ENCODE data around the gene AGBL4.
"Not testable (repeated sequence)": the region's sequence is repeated elsewhere in the genome, so short reads cannot be mapped to it uniquely, and the experiment has no call there.

Gene AGBL4

DNA sequence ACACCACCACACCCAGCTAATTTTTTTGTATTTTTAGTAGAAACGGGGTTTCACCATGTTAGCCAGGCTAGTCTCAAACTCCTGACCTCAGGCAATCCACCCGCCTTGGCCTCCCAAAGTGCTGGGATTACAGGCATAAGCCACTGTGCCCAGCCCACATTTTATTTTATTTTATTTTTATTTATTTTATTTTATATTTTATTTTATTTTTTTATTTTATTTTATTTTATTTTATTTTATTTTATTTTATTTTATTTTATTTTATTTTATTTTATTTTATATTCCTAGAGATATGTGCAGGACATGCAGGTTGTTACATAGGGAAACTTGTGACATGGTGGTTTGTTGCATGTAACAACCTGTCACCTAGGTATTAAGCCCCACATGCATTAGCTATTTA is 721.4 kb downstream of the AGBL4 start:
- not testable (repeated sequence) for DNase-seq (ENCODE audit: low read depth)

DNA sequence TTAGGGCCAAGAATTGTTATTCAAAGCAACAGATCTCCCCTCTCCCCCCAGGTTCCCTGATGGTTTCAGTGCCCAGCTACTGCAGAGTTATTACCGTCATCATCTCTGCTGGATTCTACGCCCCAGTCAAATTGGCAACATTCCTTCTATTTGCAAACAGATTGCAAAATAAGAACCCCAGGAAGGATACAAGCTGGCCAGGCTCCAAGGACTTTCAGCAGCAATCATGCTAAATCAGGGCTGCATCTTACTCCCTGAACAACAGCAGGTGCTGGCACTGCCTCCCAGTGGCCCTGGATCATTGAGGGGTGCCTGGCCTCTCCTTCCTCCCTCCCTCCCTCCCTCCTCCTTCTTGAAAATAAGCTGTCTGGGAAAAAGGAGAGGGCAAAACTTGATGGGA is 725.5 kb downstream of the AGBL4 start:
- peak; percentile 3 for DNase-seq (ENCODE audit: low read depth)

- no peak for DNase-seq (ENCODE audit: low read depth)
Measured at GRCh38 chr1:49297783-49298182, 726.0 kb downstream of the AGBL4 start.

- DNase-seq (ENCODE audit: low read depth): no peak
Measured at GRCh38 chr1:49294539-49294938, 729.2 kb downstream of the AGBL4 start.

- DNase-seq (ENCODE audit: low read depth): no peak
Measured at GRCh38 chr1:49293016-49293415, 730.7 kb downstream of the AGBL4 start.

GRCh38 chr1:49257211-49258049 is 766.3 kb downstream of the AGBL4 start:
- not testable (repeated sequence) for DNase-seq (ENCODE audit: low read depth)

DNA sequence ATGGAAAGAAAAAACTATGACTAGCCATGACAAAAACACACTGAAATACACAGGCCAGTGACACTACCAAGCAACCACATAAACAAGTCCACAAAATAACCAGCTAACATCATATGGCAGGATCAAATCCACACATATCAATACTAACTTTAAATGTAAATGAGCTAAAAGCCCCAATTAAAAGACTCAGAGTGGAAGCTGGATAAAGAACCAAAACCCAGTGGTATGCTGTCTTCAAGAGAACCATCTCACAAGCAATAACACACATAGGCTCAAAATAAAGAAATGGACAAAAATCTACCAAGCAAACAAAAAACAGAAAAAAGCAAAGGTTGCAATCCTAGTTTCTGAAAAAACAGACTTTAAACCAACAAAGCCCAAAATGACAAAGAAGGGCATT is 770.8 kb downstream of the AGBL4 start:
- no peak for DNase-seq (ENCODE audit: low read depth)

DNA sequence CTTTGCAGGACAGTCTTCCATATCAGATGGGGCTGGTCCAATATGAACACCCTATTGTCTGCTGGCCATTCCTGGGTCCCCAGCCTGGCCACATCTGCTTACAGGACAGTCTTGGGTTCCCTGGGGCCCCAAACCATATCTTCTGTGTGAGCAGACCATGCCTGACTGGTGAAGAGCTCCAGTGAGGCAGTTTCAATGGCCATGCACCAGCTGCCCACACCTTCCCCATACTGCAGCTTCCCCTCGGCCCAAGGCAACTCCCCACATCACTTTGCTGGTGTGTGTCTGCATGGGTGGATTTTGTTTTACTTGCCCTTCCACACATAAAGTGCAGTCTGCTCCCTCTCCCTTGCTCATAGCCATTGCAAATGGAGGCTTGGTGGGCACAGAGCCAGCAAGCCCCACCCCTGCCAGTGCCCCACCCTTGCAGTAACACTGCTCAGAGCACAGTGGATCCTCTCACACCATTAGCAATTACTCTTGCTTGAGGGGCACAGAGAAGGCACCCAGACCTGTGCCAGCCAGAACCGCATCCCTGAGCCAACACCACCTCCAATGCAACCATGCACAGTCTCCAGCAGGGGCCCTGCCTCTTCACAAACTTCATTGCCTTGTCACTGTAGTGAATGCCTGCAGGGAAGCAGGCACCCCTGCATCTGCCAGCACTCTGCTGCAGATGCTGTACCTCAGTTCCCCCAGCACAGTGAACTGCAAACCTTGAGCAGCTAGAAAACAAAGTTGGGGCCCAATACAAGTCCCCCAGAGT is 772.6 kb downstream of the AGBL4 start:
- DNase-seq (ENCODE audit: low read depth): no peak

DNA sequence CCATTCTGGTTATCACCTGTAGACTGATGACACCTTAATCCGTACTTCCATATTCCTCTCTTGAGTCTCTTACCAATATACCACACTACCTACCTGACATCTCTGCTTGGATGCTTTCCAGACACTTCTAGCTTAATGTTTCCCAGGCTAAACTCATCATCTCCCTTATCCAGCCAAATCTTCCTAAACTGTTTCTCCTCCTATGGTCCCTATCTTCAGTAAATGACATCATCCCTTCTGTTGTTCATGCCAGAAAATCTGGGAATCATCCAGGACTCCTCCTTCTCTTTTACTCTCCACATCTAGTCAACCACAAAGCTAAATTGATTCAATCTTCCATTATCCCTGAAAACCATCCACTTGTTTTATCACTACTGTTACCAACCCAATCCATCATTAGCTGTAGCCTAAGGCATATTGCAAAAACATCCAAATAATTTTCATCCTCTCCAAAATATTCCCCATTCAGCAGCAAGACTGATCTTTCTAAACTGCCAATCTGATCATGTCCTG is 783.0 kb downstream of the AGBL4 start:
- DNase-seq (ENCODE audit: low read depth): no peak

DNA sequence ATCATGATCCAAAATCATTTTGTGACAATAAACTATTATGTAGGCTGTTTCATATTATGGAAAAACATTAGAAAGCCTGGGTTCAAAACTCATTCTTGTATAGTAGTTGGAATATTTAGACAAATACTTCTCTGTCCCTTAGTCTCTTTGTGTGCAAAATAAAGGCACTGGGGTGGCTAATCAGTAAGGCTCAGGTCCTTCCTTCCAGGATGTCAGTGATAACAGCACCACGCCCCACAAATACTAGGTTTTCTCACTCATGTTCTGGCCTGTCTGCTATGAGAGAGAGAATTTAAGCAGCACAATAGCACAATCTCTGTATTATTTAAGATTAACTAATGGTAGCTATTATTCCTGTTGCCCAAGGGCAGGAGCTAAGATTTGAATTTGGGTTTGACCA is 788.8 kb downstream of the AGBL4 start:
- no peak for DNase-seq (ENCODE audit: low read depth)

DNA sequence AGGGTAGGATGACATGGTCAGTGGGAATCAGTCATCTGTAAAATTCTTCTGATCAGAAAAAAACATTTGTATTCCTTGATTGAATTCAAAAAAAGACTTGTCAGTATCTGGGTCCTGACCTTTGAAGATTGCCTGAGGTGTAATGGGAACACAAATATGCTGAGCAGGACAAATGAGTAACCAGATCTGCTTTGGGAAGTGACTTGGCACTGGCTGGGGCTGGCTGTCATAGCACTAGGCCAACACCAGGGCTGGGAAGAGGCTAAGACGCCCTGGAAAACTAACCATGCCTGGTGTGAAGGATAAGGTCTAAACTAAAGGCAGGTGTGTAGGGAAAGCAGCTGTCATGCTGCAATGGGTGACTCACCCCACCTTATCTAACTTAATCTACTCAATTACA is 794.2 kb downstream of the AGBL4 start:
- no peak for DNase-seq (ENCODE audit: low read depth)

DNA sequence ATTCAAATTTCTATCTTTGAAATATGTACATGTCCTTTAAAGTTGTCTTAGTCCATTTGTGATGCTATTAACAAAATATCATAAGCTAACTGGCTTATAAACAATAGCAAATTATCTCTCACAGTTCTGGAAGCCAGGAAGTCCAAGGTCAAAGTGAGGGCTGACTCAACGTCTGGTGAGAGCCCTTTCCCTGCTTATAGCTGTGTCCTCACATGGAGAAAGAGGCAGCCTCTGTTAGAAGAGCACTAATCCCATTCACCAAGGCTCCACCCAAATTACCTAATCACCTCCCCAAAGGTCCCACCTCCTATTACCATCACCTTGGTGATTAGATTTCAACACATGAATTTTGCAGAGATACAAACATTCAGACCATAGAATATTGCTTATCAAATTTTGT is 797.0 kb downstream of the AGBL4 start:
- DNase-seq (ENCODE audit: low read depth): peak; percentile 1

- DNase-seq (ENCODE audit: low read depth): no peak
Measured at GRCh38 chr1:49225464-49225863, 798.3 kb downstream of the AGBL4 start.

- DNase-seq (ENCODE audit: low read depth): no peak
Measured at GRCh38 chr1:49213301-49213700, 810.5 kb downstream of the AGBL4 start.

GRCh38 chr1:49208712-49209111 is 815.0 kb downstream of the AGBL4 start:
- no peak for DNase-seq (ENCODE audit: low read depth)

- DNase-seq (ENCODE audit: low read depth): no peak
Measured at GRCh38 chr1:49204720-49205119, 819.0 kb downstream of the AGBL4 start.

GRCh38 chr1:49200738-49201137 is 823.0 kb downstream of the AGBL4 start:
- DNase-seq (ENCODE audit: low read depth): no peak

- DNase-seq (ENCODE audit: low read depth): no peak
Measured at GRCh38 chr1:49199564-49199963, 824.2 kb downstream of the AGBL4 start.

- peak; percentile 68 for DNase-seq (ENCODE audit: low read depth)
Measured at GRCh38 chr1:49197081-49197480, 826.7 kb downstream of the AGBL4 start.

DNA sequence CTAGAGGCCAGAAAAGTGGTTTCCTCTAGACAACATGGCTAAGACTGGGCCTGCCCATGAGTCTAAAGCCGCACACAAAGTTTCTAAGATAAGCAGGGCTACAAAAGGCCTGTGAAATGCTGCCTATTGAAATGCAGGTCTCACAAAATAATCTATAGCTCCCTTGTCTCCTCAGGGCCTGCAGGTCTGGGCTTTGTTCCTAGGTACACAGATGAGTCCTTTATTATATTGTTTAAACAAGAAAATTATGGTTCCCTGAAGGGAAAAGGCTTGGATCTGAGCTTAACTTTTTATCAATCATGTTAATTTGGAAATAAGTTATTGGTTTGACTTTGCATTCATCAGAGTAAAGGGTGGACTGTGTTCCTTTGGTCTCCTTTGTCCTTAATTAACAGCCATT is 833.6 kb downstream of the AGBL4 start:
- no peak for DNase-seq (ENCODE audit: low read depth)

DNA sequence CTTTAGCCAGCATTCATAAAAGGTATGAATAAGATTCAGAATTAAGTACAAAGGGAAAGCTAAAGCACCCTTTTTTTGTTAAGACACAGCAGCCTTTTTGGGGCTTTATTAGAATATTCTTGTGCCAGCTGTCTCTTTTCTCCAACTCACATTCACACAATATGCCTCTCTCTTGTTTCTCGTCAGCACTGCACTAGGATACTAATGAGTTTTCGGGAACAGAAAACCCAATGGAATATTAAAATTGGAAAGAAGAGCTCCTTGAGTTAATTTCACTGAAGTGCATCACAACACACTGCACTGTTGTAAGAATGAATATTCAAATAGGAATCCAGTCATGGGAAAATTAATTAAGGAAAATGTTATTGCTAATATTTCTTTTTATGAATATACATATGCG is 836.7 kb downstream of the AGBL4 start:
- DNase-seq (ENCODE audit: low read depth): no peak

DNA sequence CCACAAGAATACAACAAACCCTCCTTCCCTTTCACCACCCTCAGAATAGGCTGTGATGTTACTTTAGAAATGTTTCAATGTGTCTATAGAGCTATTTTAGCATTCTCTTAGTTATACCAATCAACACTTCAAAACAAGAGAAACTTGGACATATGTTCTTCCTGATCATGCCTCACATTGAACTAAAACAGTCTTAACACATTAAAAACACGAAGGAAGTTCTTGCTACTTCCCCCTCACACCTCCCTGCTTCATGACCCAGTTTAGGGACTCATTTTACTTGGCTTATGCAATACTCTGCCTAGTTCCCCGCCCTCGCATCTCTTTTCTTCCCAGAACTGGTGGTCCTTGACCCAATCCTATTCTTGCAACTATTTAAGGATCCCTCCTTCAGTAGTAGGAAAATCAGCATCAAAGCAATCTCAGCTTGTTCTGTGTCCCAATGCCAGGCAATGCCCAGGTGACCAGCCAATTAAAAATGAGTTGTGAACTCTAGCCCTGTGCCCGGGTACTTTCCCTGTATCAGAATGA is 838.2 kb downstream of the AGBL4 start:
- no peak for DNase-seq (ENCODE audit: low read depth)

GRCh38 chr1:49183489-49183888 is 840.3 kb downstream of the AGBL4 start:
- DNase-seq (ENCODE audit: low read depth): no peak
